Epithelial cell of proximal tubule (primary cell): ENCODE data around the gene VCPKMT. TPM values are rescaled to one million over a fixed set of nuclear protein-coding genes. Genes with fewer than 3 reads are reported as not detected.

ENCODE experiments used
- DNase-seq: peaks from one replicate; pipeline ENCODE4 v3.0.0-alpha.2; 2011; ENCODE audit warnings: low read depth
- H3K4me3 ChIP-seq: 2 replicates; pipeline ENCODE4 v1.5.1; 2011; ENCODE audit warnings: low read depth, mild to moderate bottlenecking, low read length
- total RNA-seq: library from RNA; depleted of rRNA; stranded (reverse); fragments of >200 nt; gene quantifications from 2 replicates; pipeline ENCODE4 v1.2.3, GENCODE V29; 2015
- TF ChIP-seq, protein P1 (sequence below): conservative IDR thresholded peaks from 2 replicates; pipeline ENCODE4 v1.5.1; 2012; ENCODE audit warnings: low read depth, mild to moderate bottlenecking, low read length

Gene VCPKMT
- total RNA-seq, 1 donor from 2014 or later: 3.9 TPM

DNA sequence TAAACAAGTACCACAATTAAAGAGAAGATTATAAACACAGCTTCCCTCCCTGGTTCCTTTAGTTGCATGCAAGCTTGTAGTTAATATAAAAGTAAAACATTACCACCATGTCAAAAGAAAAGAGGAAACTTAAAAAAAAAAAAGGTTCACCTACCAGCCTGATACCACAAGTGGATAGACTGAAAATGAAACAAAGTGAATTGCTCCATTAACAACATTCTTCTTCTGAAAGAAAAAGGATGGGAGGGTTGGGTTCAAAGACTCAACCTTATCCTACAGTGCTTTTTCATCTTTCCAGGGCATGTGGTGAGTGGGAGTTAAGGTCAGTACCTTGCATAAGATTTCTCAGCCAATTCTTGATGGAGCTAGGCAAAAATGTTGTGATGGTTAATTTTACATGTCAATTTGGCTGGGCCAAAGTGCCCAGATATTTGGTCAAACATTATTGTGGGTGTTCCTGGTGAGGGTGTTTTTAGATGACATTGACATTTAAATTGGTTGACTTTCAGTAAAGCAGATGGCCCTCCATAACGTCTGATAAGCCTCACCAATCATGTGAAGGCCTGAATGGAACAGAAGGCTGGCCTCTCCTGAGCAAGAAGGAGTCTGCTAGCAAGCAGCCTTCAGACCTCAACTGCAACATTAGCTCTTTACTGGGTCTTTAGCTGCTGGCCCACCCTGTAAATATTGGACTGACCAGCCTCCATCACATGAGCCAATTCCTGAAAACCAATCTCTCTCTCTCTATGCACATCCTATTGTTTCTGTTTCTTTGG is 28.8 kb downstream of the VCPKMT start:
- TF ChIP-seq, protein P1, sequence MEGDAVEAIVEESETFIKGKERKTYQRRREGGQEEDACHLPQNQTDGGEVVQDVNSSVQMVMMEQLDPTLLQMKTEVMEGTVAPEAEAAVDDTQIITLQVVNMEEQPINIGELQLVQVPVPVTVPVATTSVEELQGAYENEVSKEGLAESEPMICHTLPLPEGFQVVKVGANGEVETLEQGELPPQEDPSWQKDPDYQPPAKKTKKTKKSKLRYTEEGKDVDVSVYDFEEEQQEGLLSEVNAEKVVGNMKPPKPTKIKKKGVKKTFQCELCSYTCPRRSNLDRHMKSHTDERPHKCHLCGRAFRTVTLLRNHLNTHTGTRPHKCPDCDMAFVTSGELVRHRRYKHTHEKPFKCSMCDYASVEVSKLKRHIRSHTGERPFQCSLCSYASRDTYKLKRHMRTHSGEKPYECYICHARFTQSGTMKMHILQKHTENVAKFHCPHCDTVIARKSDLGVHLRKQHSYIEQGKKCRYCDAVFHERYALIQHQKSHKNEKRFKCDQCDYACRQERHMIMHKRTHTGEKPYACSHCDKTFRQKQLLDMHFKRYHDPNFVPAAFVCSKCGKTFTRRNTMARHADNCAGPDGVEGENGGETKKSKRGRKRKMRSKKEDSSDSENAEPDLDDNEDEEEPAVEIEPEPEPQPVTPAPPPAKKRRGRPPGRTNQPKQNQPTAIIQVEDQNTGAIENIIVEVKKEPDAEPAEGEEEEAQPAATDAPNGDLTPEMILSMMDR: no peak
- DNase-seq: no peak
- no peak overlapping the region for H3K4me3 ChIP-seq

- no peak overlapping the region for H3K4me3 ChIP-seq
- TF ChIP-seq, protein P1: no peak
- no peak for DNase-seq
These were observed 30.1 kb downstream of the VCPKMT start for GRCh38 chr14:50086321-50086711.

- H3K4me3 ChIP-seq: no peak overlapping the region
- DNase-seq: no peak
- TF ChIP-seq, protein P1: no peak
These were observed 30.6 kb downstream of the VCPKMT start for GRCh38 chr14:50085570-50086320.

DNA sequence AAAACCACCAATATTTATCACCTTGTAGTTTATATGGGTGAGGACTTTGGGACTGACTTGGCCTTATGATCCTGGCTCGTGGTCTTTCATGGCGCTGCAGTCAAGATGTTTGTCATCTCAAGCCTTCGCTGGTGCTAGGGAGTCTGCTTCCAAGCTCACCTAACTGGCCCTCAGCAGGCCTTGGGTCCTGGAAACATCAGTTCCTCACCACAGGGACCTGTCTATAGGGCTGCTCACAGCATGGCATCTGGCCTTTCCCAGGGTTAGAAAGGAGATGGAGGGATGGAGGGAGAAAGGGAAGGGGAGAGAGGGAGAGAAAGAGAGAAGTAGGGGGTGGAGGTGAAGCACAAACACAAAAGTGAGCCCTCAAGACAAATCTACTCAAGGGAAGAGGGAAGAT is 31.7 kb downstream of the VCPKMT start:
- no peak overlapping the region for H3K4me3 ChIP-seq
- TF ChIP-seq, protein P1: no peak
- DNase-seq: no peak

GRCh38 chr14:50083467-50084337 is 32.7 kb downstream of the VCPKMT start:
- TF ChIP-seq, protein P1: no peak
- no peak overlapping the region for H3K4me3 ChIP-seq
- no peak for DNase-seq

DNA sequence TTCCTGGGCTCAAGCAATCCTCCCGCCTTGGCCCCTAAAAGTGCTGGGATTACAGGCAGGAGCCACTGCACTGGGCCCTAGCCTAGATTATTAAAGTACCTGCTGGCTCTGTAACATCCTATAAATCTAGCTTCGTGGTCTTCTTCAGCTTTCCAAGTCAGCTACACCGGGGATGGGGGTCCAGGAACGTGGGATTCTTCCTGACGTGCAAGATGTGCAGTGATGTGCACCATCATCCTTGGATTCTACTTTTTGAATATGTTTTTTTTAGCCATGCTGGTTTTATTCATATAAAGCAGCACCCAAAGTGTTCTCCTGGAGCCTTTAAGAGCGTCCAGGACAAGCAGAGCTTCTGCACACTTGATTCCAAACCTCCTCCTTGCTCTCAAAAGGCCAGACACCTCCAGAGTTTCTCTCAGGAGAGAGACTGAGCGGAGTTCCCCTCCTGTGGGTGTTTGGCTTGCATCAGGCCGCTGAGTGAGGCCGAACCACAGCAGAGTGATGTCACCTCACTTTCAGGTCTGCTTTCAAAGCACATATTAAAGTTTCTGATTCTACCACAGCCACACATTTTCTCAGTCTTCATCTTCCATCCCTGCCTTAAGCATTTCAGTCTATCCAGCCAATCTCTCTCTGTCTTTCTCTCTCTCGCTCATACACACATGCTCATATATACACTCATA is 33.4 kb downstream of the VCPKMT start:
- DNase-seq: no peak
- TF ChIP-seq, protein P1: no peak
- H3K4me3 ChIP-seq: no peak overlapping the region
